Measurements from ENCODE around the gene GIMAP8.

DNA sequence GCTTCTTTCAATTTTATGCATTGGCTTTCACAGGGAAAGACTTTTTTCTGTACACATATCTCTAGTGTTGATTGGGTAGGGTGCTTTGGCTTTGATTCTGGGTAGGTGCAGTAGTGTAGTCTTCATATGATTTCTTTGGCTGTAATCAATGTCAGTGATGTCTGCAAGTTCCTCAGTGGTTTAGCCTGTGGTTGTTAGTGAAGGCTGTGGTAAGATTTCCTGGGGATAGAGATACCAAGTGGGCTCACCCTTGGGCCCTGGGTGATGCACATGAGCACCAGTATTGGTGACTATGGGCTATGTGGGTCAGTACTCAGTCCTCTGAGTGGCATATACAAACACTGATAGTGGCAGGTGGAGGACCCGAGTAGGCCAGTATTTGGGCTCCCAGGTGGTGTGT is 13.0 kb downstream of the GIMAP8 start:
- TF ChIP-seq, protein P1, sequence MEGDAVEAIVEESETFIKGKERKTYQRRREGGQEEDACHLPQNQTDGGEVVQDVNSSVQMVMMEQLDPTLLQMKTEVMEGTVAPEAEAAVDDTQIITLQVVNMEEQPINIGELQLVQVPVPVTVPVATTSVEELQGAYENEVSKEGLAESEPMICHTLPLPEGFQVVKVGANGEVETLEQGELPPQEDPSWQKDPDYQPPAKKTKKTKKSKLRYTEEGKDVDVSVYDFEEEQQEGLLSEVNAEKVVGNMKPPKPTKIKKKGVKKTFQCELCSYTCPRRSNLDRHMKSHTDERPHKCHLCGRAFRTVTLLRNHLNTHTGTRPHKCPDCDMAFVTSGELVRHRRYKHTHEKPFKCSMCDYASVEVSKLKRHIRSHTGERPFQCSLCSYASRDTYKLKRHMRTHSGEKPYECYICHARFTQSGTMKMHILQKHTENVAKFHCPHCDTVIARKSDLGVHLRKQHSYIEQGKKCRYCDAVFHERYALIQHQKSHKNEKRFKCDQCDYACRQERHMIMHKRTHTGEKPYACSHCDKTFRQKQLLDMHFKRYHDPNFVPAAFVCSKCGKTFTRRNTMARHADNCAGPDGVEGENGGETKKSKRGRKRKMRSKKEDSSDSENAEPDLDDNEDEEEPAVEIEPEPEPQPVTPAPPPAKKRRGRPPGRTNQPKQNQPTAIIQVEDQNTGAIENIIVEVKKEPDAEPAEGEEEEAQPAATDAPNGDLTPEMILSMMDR (IDR thresholded peaks at IDR 0.05) = no peak
- no peak for TF ChIP-seq POLR2A (IDR thresholded peaks at IDR 0.05)
